ENCODE measurements around the gene GRIK4.

DNA sequence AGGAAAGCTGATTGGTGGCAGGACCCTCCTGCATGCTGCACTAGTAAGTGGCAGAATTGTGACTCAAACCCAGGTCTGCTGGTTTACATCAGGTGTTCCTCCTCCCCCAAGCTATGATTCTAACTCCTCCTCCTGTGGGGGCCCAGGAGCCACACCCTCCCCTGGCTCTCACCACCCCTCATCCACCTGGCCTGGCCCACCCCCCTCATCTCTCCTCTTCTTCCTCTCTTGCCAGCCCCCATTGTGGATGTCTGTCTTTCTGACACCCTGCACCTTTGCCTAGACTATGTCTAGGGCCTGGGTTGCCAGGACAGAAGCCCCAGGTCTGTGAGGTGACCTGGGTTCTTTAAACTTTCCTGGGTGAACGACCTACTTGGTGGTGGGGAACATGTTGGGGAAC lies 59.9 kb downstream of the GRIK4 start:
- TF ChIP-seq, protein P1, sequence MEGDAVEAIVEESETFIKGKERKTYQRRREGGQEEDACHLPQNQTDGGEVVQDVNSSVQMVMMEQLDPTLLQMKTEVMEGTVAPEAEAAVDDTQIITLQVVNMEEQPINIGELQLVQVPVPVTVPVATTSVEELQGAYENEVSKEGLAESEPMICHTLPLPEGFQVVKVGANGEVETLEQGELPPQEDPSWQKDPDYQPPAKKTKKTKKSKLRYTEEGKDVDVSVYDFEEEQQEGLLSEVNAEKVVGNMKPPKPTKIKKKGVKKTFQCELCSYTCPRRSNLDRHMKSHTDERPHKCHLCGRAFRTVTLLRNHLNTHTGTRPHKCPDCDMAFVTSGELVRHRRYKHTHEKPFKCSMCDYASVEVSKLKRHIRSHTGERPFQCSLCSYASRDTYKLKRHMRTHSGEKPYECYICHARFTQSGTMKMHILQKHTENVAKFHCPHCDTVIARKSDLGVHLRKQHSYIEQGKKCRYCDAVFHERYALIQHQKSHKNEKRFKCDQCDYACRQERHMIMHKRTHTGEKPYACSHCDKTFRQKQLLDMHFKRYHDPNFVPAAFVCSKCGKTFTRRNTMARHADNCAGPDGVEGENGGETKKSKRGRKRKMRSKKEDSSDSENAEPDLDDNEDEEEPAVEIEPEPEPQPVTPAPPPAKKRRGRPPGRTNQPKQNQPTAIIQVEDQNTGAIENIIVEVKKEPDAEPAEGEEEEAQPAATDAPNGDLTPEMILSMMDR (IDR thresholded peaks at IDR 0.05) = no peak
- TF ChIP-seq EZH2 (IDR thresholded peaks at IDR 0.05) (no peak), EZH2phosphoT487 (IDR thresholded peaks at IDR 0.05) (no peak)
